Measurements from ENCODE around the gene DDIT4. TPM values are rescaled to one million over a fixed set of nuclear protein-coding genes. Genes with fewer than 3 reads are reported as not detected.

DDIT4 gene
- polyA plus RNA-seq, 1 experiment = 174 TPM

DNA sequence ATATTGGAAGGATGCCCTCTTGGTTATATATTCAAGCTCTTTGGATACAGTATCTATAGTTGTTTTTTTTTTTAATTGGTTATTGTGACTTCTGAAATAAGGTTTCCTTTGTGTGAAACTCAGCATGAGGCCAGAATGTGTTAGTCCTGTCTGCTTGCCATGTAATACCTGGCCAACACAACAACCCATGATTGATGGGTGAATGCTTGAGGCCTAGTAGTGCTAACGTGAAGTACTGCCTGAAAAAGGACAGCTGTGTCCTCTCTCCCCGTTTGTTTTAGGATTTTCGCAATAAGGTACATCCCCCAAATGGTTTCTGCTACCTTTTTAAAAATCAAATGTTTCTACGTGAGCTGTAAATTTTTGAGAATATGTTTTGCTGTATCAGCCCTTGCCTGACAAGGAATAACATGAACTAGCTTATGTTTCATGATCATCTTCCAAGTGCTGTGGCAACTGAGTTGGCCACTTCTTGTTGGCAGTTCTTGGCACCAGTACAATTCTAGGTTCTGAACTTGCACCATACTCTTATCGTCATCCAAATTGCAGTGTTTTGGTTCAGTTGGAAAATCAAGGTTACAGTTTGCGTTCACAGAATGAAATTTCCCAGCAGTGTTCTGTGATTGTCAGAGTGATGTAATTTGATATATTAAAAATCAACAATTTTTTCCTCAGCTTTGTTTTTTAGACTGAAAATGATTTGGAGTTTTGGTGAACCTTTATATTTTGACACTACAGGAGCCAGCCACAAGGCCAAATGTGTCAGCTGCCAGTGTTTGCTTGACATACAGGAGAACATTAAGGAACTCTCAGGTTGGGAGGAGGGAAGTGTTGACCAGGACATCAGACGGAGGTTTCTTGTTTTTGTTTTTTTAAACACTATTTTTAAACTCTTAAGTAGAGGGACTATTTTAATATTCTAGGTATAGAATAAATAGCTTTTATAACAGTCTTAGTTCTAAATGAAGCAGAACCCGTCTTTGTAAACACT lies 44.2 kb upstream of the DDIT4 start:
- ChIA-PET POLR2A (no interaction called here), CTCF (interaction anchor here (0.8 to 1.5 kb wide), 6 partner anchors 12 to 135 kb away, joined by 3 to 8 read pairs (median 3); no protein-coding TSS in a partner anchor)
- H3K27me3 ChIP-seq (ENCODE audit: control insufficient read depth, insufficient read depth, low read length) = no peaks in the 10 kb centered on the region
- TF ChIP-seq, protein P1, sequence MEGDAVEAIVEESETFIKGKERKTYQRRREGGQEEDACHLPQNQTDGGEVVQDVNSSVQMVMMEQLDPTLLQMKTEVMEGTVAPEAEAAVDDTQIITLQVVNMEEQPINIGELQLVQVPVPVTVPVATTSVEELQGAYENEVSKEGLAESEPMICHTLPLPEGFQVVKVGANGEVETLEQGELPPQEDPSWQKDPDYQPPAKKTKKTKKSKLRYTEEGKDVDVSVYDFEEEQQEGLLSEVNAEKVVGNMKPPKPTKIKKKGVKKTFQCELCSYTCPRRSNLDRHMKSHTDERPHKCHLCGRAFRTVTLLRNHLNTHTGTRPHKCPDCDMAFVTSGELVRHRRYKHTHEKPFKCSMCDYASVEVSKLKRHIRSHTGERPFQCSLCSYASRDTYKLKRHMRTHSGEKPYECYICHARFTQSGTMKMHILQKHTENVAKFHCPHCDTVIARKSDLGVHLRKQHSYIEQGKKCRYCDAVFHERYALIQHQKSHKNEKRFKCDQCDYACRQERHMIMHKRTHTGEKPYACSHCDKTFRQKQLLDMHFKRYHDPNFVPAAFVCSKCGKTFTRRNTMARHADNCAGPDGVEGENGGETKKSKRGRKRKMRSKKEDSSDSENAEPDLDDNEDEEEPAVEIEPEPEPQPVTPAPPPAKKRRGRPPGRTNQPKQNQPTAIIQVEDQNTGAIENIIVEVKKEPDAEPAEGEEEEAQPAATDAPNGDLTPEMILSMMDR (IDR thresholded peaks at IDR 0.05; ENCODE audit: insufficient read depth, low read depth, low read length) = no peak
- peaks cover 10% of the 10 kb centered on the region for H3K36me3 ChIP-seq (ENCODE audit: control insufficient read depth, insufficient read depth, low read length)
- no peak for DNase-seq (ENCODE audit: low read depth)
- H3K4me3 ChIP-seq (ENCODE audit: low read depth, low read length) = no peak overlapping the region

DNA sequence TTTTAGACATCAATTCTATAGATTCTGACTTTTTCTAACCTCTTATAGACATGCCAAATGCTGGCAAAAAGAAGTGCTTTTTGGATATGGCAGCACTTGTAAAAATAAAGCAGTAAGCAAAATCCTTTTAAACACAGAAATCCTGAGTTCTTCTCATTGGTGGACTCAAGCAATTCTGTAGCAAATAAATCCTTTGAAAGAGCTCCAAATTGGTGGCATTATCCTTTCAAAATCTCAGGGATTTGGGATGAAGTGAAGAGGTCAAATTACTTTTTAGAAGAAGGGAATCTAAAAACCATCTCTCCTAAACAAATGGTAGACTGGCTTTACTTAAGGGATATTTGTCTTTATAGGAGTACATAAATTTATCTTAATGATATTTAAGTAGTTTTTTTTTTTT lies 40.1 kb upstream of the DDIT4 start:
- POLR2A ChIA-PET = no interaction called here
- CTCF ChIA-PET = interaction anchor here (0.9 to 1.7 kb wide), 2 partner anchors 98 to 104 kb away, joined by 3 to 7 read pairs; no protein-coding TSS in a partner anchor
- Histone ChIP-seq H3K27me3 (ENCODE audit: control insufficient read depth, insufficient read depth, low read length) (no peaks in the 10 kb centered on the region), H3K4me3 (ENCODE audit: low read depth, low read length) (no peak overlapping the region), H3K36me3 (ENCODE audit: control insufficient read depth, insufficient read depth, low read length) (peaks cover 10% of the 10 kb centered on the region)
- TF ChIP-seq, protein P1 (IDR thresholded peaks at IDR 0.05; ENCODE audit: insufficient read depth, low read depth, low read length) = no peak
- no peak for DNase-seq (ENCODE audit: low read depth)

DNA sequence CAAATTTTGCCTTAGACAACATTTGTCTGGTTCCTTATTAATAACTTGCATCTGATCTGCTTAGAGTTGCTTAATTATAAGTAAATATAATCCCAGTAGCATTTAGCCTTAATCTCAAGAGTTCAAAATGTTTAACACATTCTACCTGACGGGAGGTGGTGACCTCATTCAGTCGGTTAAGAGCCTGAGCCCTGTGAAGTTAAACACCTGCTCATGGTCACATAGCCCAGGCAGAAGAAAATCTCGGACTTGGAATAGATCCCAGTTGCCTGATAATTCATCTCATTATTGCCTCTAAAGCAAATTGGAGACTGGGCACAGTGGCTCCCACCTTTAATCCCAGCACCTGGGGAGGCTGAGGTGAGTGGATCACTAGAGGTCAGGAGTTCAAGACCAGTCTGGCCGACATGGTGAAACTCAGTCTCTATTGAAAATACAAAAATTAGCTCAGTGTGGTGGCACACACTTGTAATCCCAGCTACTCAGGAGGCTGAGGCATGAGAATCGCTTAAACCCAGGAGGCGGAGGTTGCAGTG lies 39.1 kb upstream of the DDIT4 start:
- Histone ChIP-seq H3K36me3 (ENCODE audit: control insufficient read depth, insufficient read depth, low read length) (peaks cover 10% of the 10 kb centered on the region), H3K27me3 (ENCODE audit: control insufficient read depth, insufficient read depth, low read length) (no peaks in the 10 kb centered on the region), H3K4me3 (ENCODE audit: low read depth, low read length) (no peak overlapping the region)
- DNase-seq (ENCODE audit: low read depth) = no peak
- CTCF ChIA-PET = no interaction called here
- POLR2A ChIA-PET = no interaction called here
- TF ChIP-seq, protein P1 (IDR thresholded peaks at IDR 0.05; ENCODE audit: insufficient read depth, low read depth, low read length) = no peak

GRCh38 chr10:72235544-72236279 lies 38.0 kb upstream of the DDIT4 start:
- DNase-seq (ENCODE audit: low read depth) = no peak
- TF ChIP-seq, protein P1 (IDR thresholded peaks at IDR 0.05; ENCODE audit: insufficient read depth, low read depth, low read length) = no peak
- Histone ChIP-seq H3K36me3 (ENCODE audit: control insufficient read depth, insufficient read depth, low read length) (peaks cover 8% of the 10 kb centered on the region), H3K27me3 (ENCODE audit: control insufficient read depth, insufficient read depth, low read length) (no peaks in the 10 kb centered on the region), H3K4me3 (ENCODE audit: low read depth, low read length) (no peak overlapping the region)
- ChIA-PET POLR2A (no interaction called here), CTCF (interaction anchor here (1.1 to 1.2 kb wide), 2 partner anchors 17 to 109 kb away, joined by 3 read pairs; no protein-coding TSS in a partner anchor)

Data from BJ (cell line).